GM12878 (cell line): ENCODE results near the gene TESK1.
"Not testable (repeated sequence)": the region's sequence is repeated elsewhere in the genome, so short reads cannot be mapped to it uniquely, and the experiment has no call there.

Experiments
- CTCF ChIP-seq, 3 experiments: IDR thresholded peaks in 2 of 3; conservative IDR thresholded peaks in 1 of 3; 2 replicates each; pipeline ENCODE4 v1.5.1; 2011; ENCODE audit warnings: low read depth in 3 of 3, low read length in 3 of 3, mild to moderate bottlenecking in 3 of 3, control low read depth in 2 of 3, moderate library complexity in 2 of 3, inconsistent platforms in 1 of 3, mixed read lengths in 1 of 3; ENCODE audit not compliant: control insufficient read depth in 2 of 3, insufficient read depth in 1 of 3; ENCODE audit errors: extremely low read depth in 1 of 3
- MXI1 ChIP-seq: fragments of 150-350 bp; IDR thresholded peaks from 2 replicates; pipeline ENCODE4 v1.6.1; 2011; ENCODE audit warnings: low read depth, mild to moderate bottlenecking, inconsistent platforms, low read length, improper control_type of control experiment
- POLR2A ChIP-seq: IDR thresholded peaks from 2 replicates; pipeline ENCODE4 v1.6.1; 2011; ENCODE audit warnings: low read depth, mild to moderate bottlenecking, low read length
- POLR2AphosphoS2 ChIP-seq: IDR thresholded peaks from 2 replicates; pipeline ENCODE4 v1.6.1; 2011; ENCODE audit warnings: low read depth, mild to moderate bottlenecking, low read length, improper control_type of control experiment, moderate library complexity
- POLR2AphosphoS5 ChIP-seq: IDR thresholded peaks from 2 replicates; pipeline ENCODE4 v1.6.1; 2011; ENCODE audit warnings: mild to moderate bottlenecking, low read length, inconsistent platforms
- POU2F2 ChIP-seq: IDR thresholded peaks from 3 replicates; pipeline ENCODE4 v1.6.1; 2011; ENCODE audit warnings: low read depth, mild to moderate bottlenecking, low read length, borderline replicate concordance
- TF ChIP-seq, protein P1 (sequence below): fragments of 150-350 bp; IDR thresholded peaks from 2 replicates; pipeline ENCODE4 v1.6.1; 2016; ENCODE audit warnings: low read depth, low read length
- TF ChIP-seq, protein P2 (sequence below): IDR thresholded peaks from 2 replicates; pipeline ENCODE4 v1.6.1; 2011; ENCODE audit warnings: low read depth, mild to moderate bottlenecking, low read length, moderate library complexity, borderline replicate concordance; ENCODE audit errors: extremely low read depth

- TF ChIP-seq, protein P1, sequence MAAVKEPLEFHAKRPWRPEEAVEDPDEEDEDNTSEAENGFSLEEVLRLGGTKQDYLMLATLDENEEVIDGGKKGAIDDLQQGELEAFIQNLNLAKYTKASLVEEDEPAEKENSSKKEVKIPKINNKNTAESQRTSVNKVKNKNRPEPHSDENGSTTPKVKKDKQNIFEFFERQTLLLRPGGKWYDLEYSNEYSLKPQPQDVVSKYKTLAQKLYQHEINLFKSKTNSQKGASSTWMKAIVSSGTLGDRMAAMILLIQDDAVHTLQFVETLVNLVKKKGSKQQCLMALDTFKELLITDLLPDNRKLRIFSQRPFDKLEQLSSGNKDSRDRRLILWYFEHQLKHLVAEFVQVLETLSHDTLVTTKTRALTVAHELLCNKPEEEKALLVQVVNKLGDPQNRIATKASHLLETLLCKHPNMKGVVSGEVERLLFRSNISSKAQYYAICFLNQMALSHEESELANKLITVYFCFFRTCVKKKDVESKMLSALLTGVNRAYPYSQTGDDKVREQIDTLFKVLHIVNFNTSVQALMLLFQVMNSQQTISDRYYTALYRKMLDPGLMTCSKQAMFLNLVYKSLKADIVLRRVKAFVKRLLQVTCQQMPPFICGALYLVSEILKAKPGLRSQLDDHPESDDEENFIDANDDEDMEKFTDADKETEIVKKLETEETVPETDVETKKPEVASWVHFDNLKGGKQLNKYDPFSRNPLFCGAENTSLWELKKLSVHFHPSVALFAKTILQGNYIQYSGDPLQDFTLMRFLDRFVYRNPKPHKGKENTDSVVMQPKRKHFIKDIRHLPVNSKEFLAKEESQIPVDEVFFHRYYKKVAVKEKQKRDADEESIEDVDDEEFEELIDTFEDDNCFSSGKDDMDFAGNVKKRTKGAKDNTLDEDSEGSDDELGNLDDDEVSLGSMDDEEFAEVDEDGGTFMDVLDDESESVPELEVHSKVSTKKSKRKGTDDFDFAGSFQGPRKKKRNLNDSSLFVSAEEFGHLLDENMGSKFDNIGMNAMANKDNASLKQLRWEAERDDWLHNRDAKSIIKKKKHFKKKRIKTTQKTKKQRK, result not testable (repeated sequence)
- TF ChIP-seq, protein P2, sequence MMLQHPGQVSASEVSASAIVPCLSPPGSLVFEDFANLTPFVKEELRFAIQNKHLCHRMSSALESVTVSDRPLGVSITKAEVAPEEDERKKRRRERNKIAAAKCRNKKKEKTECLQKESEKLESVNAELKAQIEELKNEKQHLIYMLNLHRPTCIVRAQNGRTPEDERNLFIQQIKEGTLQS, result not testable (repeated sequence)
- not testable (repeated sequence) for TF ChIP-seq POLR2AphosphoS2; MXI1; POU2F2; POLR2A; POLR2AphosphoS5; CTCF (IDR thresholded peaks at IDR 0.05 in 2 of 3, conservative IDR thresholded peaks at IDR 0.05 in 1 of 3; ENCODE audit: control insufficient read depth in 2 of 3, extremely low read depth in 1 of 3, insufficient read depth in 1 of 3, low read depth in 3 of 3, low read length in 3 of 3)
Observed at GRCh38 chr9:35588506-35588905, 16.6 kb upstream of the TESK1 start.
